Measurements from ENCODE around the gene FAM240A.

DNA sequence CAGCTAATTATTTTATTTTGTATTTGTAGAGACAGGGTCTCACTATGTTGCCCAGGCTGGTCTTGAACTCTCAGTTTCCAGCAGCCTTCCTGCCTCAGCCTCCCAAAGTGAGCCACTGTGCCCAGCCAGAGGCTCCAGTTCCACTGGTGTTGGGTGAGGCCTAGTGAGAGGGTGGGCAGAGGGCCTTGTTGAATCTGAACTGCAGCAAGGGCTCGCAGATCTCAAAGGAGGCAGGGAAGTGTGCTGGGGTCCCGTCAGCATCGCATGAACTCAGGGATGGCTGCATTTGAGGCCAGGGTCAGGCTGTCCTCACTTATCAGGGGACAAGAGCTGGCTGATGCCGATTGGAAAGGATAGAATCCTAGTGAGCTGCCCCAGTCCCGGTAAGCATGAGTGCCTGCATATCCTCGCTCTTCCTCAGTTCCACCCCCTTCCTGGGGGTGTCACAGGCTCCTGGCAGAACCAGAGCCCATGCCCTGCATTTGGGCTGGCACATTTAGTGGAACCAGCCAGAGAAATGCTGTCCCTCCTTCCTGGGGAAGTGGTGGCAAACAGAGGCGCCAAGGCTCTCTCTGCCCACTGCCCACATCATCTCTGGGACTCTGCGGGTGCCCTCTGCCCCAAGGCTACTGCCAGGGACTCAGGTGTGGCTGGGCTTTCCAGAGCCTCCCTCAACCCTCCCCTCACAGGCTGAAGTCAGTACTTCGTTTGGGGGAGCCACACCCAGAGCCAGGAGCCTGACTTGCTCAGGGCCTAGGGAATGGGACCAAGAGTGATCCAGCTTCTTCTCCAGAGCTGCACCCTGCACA lies 57.1 kb downstream of the FAM240A start:
- TF ChIP-seq, protein P1, sequence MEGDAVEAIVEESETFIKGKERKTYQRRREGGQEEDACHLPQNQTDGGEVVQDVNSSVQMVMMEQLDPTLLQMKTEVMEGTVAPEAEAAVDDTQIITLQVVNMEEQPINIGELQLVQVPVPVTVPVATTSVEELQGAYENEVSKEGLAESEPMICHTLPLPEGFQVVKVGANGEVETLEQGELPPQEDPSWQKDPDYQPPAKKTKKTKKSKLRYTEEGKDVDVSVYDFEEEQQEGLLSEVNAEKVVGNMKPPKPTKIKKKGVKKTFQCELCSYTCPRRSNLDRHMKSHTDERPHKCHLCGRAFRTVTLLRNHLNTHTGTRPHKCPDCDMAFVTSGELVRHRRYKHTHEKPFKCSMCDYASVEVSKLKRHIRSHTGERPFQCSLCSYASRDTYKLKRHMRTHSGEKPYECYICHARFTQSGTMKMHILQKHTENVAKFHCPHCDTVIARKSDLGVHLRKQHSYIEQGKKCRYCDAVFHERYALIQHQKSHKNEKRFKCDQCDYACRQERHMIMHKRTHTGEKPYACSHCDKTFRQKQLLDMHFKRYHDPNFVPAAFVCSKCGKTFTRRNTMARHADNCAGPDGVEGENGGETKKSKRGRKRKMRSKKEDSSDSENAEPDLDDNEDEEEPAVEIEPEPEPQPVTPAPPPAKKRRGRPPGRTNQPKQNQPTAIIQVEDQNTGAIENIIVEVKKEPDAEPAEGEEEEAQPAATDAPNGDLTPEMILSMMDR (IDR thresholded peaks at IDR 0.05): no peak
- no peak for TF ChIP-seq POLR2A (IDR thresholded peaks at IDR 0.05)
